GM06990 (cell line): ENCODE results near the gene NR2F2.

Source experiments
- DNase-seq: peaks from one replicate; pipeline ENCODE4 v3.0.0-alpha.2; 2011; ENCODE audit not compliant: insufficient read length; ENCODE audit errors: extremely low read depth
- H3K27me3 ChIP-seq: replicated peaks from 2 replicates; pipeline ENCODE4 v1.6.0; 2011; ENCODE audit warnings: low read length; ENCODE audit not compliant: control insufficient read depth, insufficient read depth
- H3K36me3 ChIP-seq: 2 replicates; pipeline ENCODE4 v1.5.1; 2011; ENCODE audit warnings: low read length; ENCODE audit not compliant: control insufficient read depth, insufficient read depth
- H3K4me3 ChIP-seq: replicated peaks from 2 replicates; pipeline ENCODE4 v1.5.1; 2011; ENCODE audit warnings: low read depth, mild to moderate bottlenecking, control low read depth, low read length
- TF ChIP-seq, protein P1 (sequence below): IDR thresholded peaks from 2 replicates; pipeline ENCODE4 v1.5.1; 2011; ENCODE audit warnings: low read length, control low read depth, mild to moderate bottlenecking, inconsistent platforms; ENCODE audit not compliant: insufficient read depth, poor library complexity, severe bottlenecking

The NR2F2 gene

DNA sequence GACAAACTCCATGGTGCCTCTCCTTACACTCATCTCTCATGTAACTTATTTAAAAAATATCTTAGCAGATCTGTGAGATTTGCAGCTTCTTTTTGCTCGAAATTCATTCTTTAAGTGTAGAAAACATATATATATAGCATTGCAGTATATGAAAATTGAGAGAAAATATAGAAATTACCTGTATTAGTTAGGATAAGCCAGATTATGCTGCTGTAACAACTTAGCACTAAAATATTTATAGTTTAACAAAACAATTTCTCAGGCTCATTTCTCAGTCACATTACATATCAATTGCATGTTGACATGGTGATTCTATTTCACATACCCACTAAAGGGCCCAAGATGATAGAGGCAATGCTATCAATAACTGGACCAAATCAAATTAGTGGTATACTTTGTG is 54.7 kb downstream of the NR2F2 start:
- no peak overlapping the region for H3K4me3 ChIP-seq
- no peaks in the 10 kb centered on the region for H3K36me3 ChIP-seq
- no peak for DNase-seq
- TF ChIP-seq, protein P1, sequence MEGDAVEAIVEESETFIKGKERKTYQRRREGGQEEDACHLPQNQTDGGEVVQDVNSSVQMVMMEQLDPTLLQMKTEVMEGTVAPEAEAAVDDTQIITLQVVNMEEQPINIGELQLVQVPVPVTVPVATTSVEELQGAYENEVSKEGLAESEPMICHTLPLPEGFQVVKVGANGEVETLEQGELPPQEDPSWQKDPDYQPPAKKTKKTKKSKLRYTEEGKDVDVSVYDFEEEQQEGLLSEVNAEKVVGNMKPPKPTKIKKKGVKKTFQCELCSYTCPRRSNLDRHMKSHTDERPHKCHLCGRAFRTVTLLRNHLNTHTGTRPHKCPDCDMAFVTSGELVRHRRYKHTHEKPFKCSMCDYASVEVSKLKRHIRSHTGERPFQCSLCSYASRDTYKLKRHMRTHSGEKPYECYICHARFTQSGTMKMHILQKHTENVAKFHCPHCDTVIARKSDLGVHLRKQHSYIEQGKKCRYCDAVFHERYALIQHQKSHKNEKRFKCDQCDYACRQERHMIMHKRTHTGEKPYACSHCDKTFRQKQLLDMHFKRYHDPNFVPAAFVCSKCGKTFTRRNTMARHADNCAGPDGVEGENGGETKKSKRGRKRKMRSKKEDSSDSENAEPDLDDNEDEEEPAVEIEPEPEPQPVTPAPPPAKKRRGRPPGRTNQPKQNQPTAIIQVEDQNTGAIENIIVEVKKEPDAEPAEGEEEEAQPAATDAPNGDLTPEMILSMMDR: no peak
- H3K27me3 ChIP-seq: no peaks in the 10 kb centered on the region

DNA sequence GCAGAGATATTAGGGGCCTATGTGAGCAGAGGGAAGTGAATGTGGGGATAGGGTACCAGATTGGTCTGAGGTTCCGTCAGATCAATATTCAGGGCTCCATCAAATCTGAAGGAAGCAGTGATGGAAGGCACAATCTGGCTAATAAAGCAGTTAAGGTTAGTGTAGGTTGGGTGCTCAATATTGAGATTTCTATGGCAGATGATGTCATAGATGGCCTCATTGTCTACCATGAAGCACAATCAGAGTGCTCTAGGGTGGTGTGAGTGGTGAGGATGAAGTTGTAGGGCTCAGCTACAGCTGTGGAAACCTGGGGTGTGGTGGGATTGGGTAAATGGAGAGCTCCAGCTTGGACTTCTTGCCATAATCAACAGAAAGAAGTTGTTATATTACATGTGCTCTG is 58.2 kb downstream of the NR2F2 start:
- Histone ChIP-seq H3K4me3 (no peak overlapping the region), H3K36me3 (no peaks in the 10 kb centered on the region), H3K27me3 (no peaks in the 10 kb centered on the region)
- TF ChIP-seq, protein P1: no peak
- DNase-seq: no peak
